NCI-H526 treated with DMSO at 0.1 percent for 48 hours (cell line): Measurements from ENCODE around the gene CLHC1.
"Not testable (repeated sequence)": the region's sequence is repeated elsewhere in the genome, so short reads cannot be mapped to it uniquely, and the experiment has no call there.

Experiments used
- DNase-seq: peaks from one replicate; lab custom pipeline; 2025; lab: John Stamatoyannopoulos, UW

Gene CLHC1

DNA sequence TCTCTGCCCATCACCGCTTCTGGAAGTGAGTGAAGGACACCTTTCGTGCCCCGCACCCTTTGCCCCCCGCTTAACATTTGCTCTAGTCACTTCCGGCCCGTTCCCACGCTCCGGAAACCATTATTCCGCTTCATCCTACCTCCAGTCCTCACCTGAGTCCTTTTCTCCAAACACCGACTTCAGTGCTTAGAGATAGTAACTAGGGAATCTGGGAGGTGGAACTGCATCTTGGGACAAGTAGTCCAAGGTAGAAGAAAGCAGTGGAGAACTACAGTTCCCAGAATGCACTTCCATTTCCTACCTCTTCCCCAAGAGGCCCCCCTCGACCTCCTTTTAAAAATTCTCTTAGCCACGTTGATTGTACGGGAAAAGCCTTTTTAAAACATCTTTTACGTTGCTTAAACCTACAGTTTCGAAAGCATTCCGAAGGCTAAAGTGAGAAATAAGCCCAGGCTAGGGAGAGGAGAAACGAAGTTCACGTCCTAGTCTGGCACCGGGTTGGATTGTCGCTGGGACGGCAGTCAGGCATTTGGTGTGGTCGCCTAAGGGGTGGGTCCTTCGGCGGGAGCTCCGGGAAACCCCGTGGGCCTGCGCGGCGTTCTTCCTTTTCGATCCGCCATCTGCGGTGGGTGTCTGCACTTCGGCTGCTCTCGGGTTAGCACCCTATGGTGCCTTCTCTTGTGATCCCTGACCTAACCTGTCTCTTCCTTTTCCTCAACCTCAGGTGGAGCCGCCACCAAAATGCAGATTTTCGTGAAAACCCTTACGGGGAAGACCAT lies at the start of gene CLHC1, which contains the start of gene RPS27A:
CLHC1 (minus strand) TSS at position 210 of the 779 bp plus-strand sequence. CDS start 9,882 bp downstream, outside the sequence.
RPS27A (plus strand) TSS at position 605 of the 779 bp plus-strand sequence; CDS start at position 742, 137 bp downstream.
- peak; percentile 99 for DNase-seq

DNA sequence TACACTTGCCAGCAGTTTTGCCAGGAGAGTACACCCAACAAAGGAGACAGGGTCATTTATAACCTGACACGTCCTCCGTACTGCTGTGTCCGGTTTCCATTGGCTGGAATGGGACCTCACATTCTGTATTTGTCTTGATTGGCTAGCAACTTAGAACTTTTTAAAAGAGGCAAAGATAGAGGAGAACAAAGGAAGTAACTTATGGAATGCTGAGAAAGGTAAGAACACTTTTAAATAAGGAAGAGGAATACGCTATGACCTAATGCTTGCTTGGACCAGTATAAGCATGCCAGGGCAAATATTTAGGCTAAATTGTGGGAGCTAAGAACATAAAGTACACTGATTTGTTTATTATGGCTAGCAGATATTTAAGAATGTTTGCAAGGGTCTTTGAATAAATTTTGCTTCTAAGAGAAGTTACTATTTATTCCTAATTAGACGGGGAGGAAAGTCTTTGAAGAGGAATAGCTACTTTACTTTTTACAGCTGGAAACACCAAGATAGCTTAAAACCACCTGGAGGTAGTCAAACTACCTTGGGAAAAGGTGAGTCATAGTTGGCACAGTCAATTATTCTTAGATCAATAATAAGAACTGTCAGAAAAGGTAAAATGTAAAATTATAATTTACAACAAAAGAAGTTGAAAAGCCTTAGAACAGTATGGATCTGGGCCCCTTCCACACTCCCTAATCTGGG lies 48.9 kb upstream of the CLHC1 start:
- DNase-seq = not testable (repeated sequence)

DNA sequence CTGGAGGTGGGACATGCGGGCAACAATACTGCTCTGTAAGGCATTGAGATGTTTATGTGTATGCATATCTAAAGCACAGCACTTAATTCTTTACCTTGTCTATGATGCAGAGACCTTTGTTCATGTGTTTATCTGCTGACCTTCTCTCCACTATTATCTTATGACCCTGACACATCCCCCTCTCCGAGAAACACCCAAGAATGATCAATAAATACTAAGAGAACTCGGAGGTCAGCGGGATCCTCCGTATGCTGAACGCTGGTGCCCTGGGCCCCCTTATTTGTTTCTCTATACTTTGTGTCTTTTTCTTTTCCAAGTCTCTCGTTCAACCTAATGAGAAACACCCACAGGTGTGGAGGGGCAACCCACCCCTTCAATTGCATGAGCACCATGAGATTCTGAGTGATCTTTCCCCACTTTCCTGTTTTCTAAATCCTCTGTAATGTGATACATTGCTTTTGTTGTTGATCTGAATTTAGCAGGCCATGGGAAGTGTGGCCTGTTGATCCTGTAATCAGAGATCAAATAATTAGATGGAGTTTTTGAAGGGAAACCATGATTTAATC lies 47.8 kb upstream of the CLHC1 start:
- not testable (repeated sequence) for DNase-seq

DNA sequence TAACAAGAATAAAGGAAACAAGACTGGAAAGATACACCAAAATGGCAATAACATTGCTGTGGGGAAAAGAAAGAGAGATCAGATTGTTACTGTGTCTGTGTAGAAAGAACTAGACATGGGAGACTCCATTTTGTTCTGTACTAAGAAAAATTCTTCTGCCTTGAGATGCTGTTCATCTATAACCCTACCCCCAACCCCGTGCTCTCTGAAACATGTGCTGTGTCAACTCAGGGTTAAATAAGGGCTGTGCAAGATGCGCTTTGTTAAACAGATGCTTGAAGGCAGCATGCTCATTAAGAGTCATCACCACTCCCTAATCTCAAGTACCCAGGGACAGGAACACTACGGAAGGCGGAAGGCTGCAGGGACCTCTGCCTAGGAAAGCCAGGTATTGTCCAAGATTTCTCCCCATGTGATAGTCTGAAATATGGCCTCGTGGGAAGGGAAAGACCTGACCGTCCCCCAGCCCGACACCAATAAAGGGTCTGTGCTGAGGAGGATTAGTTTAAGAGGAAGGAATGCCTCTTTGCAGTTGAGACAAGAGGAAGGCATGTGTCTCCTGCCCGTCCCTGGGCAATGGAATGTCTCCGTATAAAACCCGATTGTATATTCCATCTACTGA lies 47.2 kb upstream of the CLHC1 start:
- not testable (repeated sequence) for DNase-seq

DNA sequence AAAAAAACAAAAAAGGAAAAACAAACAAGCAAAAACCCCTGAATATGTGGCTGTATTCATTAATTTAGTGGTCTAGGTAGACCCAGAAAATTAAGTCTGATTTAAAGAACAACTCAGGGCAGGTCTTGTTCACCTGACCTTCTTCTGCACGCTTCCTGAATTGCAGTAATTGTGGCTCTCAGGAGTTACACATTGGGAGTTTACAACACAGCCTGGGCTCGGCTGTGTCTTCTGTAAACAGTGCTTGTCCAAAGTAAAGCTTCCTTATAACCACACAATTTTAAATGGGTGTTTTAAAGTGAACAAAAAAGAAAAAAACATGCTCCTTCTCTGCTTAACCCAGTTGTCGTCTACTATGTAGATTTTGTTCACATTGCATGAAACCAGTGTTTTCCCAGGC lies 45.2 kb upstream of the CLHC1 start:
- DNase-seq = no peak

DNA sequence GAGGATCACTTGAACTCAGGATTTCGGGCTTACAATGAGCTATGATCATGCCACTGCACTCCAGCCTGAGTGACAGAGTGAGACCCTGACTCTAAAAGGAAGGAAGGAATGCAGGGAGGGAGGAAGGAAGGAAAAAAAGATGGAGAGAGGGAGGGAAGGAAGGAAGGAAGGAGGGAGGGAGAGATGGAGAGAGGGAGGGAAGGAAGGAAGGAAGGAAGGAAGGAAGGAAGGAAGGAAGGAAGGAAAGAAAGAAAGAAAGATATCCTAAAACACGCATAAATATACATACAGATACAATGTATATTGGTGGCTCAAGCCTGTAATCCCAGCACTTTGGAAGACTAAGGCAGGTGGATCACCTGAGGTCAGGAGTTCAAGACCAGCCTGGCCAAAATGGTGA lies 42.3 kb upstream of the CLHC1 start:
- not testable (repeated sequence) for DNase-seq

DNA sequence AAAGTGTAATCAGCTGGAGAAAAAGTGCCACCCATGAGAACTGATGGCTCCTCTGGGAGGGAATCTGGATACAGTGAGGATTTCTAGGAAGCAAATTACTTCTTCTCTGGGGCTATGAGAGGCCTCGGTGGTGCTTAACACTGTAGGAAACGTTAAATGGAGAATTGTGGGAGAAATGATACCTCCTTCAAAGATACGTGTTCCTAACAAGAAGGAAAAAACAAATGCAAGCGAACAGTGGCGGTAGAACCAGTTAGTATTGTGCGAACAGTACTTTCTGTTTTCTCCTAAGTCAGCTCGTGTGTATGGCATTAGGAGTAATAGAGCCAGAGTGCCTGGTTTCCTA lies 37.5 kb upstream of the CLHC1 start:
- no peak for DNase-seq

DNA sequence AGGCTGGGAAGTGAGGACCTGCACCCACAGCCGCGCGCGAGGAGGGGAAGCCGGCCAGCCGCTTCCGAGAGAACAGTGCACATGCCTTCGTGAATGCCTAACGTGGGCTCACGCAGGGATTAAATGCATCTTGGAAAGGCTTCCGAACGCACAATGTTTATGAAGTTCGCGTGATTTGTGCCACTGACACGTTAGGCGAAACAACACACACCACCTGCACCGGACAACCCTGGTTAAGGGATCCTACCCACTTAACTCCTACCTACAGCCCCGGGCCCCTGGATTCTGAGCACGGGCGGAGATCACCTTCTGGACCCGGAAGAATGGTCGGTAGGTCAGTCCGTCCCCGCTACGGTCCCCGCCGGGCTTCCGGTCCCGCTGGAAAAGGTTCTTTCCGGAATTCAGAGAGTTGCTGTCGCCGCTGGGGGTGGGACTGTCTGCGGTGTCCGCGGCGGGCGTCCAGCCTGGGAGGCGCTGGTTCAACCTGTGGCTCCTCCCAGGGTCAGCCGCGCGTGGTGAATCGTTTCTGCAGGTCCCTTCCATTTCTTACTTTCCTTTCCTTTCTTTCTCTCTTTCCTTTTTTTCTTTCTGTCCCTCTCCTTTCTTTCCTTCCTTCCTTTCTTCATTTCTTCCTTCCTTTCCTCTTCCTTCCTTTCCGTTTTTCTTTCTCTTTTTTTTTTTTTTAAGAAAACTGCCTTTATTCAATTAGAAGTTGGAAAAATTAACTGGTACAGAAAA lies 37.0 kb upstream of the CLHC1 start, which contains the start of gene MTIF2:
MTIF2 (minus strand) TSS at position 325 of the 738 bp plus-strand sequence. CDS start 5,373 bp downstream, outside the sequence.
- peak; percentile 92 for DNase-seq

DNA sequence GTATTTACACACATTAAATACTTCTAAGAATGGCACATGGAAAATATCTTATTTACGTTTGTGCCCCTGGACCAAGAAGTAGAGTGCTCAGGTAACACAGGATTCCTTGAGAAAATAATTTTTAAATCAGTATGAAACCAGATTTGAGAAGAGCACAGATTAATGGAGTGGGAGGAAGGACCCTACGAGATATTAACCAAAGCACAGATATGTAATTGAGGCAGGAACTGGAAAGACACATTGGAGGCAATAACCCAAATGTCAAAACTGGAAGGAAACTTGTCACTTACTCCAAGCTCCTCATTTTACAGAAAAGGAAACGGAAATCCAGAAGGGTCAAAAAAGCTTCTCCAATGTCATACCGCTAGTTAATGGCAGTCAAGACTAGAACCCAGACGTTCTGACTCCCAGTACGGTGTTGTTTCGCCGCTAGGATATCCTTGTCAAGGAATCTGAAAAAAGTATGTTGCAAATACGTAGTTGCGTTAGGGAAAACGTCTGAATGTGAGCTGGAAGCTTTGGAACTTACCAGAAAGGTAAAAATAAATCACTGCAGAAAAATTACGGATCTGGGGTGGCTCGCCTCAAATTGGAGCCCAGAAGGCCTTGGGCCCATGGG lies 36.3 kb upstream of the CLHC1 start:
- DNase-seq = no peak

DNA sequence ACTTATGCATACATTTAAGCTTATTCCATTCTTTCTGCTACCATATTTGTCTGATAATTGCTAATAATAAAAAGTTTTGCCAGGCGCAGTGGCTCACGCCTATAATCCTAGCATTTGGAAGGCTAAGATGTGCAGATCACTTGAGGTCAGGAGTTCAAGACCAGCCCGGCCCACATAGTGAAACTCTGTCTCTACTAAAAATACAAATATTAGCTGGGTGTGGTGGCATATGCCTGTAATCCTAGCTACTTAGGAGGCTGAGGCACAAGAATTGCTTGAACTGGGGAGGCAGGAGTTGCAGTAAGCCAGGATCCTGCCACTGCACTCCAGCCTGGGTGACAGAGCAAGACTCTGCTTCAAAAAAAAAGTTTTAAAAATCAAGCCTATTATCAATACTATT lies 27.5 kb upstream of the CLHC1 start:
- not testable (repeated sequence) for DNase-seq

DNA sequence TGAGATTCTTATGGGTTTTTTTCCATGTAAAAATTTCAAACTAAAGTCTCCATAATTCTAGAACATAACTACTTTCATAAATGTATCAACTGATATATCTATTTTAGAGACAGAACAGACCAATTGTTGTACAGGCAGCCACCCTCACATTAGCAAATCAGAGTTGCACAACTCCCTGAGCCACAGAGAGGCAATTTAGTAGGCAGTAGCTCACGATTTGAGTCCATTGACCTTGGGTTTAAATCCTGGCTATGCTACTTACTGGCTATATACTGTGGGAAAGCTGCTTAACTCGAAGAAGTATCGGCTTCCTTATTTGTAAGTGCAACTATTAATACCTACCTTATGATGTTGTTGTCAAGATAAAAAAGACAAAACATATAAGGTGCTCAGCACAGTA lies 20.7 kb upstream of the CLHC1 start:
- DNase-seq = no peak

DNA sequence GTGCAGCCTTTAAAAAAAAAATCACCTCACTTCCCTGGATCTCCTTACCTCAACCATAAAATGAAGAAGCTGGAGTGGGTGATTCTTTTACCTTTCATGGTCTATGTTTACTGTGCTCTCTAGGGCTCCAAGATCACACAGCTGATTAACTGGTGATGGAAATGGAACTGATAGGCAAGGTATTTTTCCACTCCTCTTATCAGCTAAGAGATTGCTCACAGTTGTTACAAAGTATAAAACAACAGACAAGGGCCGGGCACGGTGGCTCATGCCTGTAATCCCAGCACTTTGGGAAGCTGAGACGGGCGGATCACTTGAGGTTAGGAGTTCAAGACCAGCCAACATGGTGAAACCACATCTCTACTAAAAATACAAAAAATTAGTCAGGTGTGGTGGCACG lies 14.9 kb upstream of the CLHC1 start:
- no peak for DNase-seq

DNA sequence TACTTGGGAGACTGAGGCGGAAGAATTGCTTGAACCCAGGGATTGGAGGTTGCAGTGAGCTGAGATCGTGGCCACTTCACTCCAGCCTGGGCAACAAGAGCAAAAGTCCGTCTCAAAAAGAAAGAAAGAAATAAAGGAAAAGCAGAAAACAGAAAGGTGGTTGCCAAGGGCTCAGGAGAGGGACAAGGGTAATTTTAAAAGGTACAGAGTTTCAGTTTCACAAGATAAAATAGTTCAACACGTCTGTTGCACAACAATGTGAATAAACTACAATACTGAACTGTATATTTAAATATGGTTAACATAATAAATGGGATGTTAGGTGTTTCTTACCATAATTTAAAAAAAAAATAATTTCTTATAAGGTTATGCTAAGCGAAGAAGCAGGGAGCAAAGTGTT lies 13.3 kb upstream of the CLHC1 start:
- no peak for DNase-seq

DNA sequence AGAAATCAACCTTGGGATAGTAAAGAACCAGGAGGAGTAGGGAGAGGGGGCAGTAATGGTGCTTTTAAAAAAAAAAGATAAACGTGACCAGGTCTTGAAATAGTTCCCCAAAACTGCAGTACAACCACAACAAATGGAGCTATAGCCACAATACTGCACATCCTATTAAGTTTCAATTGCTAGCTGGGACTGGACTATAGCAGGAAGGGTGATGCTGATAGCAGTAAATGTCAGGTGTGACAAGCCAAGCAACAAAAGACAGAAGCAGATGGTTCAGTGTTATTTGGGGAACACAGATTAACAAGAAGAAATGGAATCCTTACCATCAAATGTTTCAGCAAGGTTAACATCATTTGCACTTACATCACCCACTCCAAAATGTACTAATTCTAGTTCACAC lies 10.5 kb upstream of the CLHC1 start:
- DNase-seq = no peak

DNA sequence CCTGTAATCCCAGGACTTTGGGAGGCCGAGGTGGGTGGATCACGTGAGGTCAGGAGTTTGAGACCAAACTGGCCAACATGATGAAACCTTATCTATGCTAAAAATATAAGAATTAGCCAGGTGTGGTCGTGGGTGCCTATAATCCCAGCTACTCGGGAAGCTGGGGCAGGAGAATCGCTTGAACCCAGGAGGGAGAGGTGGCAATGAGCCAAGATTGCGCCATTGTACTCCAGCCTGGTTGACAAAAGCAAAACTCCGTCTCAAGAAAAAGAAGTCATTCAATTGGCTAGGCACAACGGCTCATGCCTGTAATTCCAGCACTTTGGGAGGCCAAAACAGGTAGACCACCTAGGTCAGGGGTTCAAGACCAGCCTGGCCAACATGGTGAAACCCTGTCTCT lies 9.5 kb upstream of the CLHC1 start:
- DNase-seq = not testable (repeated sequence)

DNA sequence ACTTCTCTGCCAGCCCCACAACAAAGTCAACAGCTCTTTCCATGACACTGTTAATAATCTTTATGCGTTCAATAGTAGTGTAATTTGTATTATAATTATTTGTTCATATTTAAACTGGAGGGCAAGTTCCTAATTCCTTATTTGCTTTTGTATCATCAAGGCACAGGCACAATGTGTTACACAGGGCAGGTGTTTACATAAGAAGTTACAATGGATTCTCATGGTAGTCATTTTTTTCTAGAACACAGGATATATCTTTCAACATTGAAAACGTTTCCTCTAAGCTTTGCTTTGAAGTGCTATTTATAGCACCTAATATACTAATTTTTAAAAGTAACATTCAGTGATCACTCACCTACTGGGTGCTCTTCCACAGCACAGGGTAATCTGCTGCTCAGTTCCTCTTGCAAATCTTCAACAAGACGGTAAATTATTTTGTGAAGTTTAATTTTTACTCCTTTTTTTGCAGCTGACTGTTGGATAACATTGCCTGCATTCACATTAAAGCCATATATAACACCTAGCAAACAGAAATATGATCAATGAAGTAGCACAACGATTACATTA lies 7.6 kb upstream of the CLHC1 start:
- DNase-seq = no peak

DNA sequence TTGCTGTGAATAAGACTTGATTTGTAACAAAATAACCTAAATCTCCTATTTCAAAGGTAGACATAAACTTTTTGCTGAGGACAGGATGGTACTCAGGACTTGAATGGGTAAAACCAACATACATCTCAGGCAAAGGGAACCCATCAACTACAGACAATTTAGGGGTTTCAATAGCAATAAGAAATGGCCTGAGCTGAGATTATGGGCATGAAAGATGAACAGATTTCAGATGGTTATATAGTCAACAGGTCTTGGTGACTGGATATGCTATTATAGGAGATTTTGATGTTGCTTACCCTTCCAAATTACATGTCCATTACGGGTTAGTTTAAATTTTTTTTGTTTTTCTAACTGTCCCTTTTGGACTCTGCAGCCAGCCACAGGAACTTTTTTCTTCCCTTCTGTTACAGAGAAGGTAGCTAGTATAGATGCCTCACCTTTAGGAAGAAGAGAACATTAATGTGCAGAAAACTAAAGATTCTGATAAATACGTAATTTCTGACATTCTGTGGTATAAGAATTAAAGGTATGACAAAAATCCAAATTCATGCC lies 5.0 kb upstream of the CLHC1 start:
- DNase-seq = no peak

DNA sequence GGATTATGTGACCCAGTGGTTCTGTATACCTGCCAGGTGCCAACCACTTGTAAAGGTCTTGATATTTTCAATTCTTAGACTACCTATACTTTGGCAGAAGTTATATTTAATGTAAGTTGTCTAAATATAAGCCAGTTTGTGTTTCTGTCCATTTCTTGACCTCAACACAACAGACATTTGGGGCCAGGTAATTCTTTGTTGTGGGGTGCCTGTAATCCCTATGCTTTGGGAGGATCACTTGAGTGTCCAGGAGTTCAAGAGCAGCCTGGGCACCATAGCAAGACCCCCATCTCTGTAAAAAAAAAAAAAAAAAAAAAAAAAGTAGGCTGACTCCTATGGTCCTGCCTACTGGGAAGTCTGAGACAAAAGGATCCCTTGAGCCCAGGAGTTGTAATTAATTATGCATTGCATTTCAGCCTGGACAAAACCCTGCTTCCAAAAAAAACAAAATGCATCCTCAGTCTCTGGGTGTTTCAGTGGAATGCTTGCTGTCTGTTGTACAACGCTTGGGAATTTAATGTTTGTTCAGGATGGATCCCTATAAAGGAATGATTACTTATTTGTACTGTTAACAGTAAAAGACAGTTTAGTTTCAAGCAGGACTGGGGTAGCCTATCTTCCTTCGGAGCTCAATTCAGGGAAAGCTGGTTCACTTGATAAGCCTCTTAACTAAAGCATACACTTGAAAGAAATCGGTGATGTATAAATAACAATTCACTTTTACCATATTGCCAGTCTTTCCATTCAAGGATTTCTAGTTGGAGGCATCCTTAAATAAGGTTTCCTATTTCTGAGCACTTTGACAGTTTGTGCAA lies 3.8 kb upstream of the CLHC1 start:
- DNase-seq = no peak

DNA sequence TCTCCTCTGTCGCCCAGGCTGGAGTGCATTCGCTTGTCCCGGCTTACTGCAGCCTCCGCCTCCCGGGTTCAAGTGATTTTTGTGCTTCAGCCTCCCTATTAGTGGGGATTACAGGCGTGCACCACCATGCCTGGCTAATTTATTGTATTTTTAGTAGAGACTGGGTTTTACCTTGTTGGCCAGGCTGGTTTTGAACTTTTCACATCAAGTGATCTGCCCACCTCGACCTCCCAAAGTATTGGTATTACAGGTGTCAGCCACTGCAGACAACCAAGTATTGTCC lies 1.5 kb upstream of the CLHC1 start:
- DNase-seq = no peak
